ENCODE data around the gene PACSIN2.
"Not testable (repeated sequence)": the region's sequence is repeated elsewhere in the genome, so short reads cannot be mapped to it uniquely, and the experiment has no call there.

PACSIN2 gene

DNA sequence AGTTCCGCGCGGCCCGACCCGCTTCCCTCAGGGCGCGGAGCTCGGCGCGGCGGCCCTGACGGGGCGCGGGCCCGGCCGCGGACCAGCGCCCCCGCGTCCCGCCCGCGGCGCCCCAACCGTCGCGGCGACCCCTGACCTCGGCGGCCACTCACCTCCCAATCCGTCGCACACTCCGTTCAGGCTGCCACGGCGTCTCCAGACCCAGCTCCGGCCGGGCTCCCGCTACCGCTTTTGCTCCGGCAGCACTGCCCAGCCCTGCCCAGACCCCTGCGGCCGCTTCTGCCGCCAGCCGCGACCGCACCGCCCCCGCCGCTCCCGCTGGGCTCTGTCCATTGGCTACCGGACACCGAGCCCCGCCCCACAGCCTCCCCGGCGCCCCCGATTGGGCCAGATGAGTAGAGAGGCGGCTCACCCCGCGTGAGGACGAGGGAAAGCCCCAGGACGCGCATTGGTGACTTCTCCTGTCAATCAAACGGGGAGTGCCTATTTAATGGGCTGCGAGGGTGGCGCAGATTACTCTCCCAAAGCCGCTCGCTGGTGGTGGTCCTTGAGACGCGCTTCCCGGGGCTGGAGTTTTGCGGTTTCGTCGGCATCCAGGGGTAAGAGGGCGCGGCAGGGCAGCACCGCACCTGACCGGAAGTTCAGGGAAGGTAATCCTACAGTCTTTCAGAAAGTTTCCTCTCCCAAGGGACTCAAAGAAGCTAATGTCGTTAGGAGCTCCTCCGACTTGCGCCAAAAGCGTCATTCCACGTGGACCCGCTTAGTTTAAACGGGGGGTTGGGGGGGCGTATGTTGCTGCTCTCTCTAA lies at the start of gene PACSIN2:
TSS of gene PACSIN2 (minus strand) at position 281 of the 808 bp plus-strand sequence. CDS start 103,069 bp downstream, outside the sequence.
- DNase-seq (ENCODE audit: low spot score): peak; percentile 100

DNA sequence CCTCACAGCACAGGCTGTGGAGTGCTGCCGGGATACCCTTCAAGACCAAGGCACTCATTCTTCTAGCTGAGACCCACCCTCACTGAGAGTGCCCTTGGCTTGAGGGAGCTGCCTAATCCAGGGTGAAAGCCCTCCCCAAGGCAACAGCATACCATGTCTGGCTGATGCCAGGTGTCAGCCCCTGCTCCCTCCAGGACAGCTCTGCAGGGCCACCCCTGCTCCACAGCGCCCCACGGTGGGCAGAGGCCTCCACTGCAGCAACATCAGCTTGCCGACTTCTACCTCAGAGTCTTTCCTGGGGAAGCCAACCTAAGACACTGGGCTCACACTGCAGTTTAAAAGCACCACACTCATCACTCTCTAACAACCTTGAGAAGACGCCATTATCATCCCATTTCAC lies 45.2 kb upstream of the PACSIN2 start:
- peak; percentile 86 for DNase-seq (ENCODE audit: low spot score)

DNA sequence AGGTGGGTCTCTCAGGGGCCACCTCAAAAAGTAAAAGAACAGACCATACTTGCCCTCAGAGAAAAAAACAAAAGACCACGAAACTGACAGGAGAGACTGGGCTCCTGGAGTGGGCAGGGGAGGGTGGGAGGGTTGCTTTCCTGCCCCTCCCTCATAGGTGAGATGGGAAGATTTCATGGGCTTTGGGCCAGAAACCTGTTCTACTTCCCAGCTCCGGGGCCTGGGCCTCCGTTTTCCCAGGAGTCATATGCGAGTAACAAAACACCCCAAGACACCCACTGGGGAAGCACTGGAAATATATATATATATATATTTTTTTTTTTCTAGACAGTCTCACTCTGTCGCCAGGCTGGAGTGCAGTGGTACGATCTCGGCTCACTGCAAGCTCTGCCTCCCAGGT lies 42.7 kb upstream of the PACSIN2 start:
- DNase-seq (ENCODE audit: low spot score): no peak

- no peak for DNase-seq (ENCODE audit: low spot score)
These were observed 38.2 kb upstream of the PACSIN2 start for GRCh38 chr22:43053176-43053575.

GRCh38 chr22:43050995-43051394 lies 36.0 kb upstream of the PACSIN2 start:
- no peak for DNase-seq (ENCODE audit: low spot score)

GRCh38 chr22:43047605-43048004 lies 32.7 kb upstream of the PACSIN2 start:
- no peak for DNase-seq (ENCODE audit: low spot score)

- no peak for DNase-seq (ENCODE audit: low spot score)
These were observed 29.4 kb upstream of the PACSIN2 start for GRCh38 chr22:43044290-43044712.

- DNase-seq (ENCODE audit: low spot score): no peak
These were observed 27.3 kb upstream of the PACSIN2 start for GRCh38 chr22:43042101-43042780.

- DNase-seq (ENCODE audit: low spot score): no peak
These were observed 24.9 kb upstream of the PACSIN2 start for GRCh38 chr22:43039800-43040199.

DNA sequence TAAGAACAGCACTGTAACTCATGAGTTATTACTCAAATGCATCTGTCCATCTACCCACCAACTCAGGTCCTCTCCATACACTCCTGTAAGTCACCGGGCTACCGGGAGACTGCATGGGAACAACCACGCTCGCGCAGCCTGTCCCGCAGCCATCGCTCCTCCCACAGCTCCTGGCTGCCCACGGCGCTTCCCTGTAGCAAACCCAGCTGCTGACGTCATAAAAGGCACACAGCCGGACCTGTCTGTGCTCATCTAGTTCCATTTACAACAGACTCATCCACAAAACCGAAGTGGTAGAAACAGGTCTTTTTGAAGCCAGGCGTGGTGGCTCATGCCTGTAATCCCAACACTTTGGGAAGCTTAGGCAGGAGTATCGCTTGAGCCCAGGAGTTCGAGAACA lies 23.4 kb upstream of the PACSIN2 start:
- no peak for DNase-seq (ENCODE audit: low spot score)

DNA sequence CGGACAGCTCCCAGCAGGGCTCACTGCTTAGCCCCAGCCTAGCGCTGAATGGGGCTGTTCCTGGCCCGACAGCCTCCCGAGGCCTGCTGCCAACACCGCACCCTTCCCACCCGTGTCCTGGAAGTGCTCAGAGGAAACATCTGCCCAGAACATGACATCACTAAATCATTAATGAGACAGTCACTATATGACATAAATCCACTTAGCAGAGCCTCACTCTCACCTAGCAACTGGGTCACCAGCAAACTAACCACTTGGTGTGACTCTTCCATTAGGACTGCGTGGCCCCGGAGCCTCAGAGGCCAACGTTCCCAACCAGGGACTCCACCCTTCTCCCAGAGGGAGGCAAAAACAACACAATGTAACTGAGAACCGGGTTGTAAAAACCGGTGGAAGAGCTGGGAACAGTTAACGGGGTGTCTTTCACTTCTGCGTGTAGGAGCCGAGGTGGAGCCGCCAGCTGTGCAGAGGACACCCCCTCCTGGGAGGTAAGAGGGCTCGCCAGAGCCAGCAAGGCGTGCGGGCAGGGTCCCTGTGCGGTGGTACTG lies 21.4 kb upstream of the PACSIN2 start:
- DNase-seq (ENCODE audit: low spot score): no peak

DNA sequence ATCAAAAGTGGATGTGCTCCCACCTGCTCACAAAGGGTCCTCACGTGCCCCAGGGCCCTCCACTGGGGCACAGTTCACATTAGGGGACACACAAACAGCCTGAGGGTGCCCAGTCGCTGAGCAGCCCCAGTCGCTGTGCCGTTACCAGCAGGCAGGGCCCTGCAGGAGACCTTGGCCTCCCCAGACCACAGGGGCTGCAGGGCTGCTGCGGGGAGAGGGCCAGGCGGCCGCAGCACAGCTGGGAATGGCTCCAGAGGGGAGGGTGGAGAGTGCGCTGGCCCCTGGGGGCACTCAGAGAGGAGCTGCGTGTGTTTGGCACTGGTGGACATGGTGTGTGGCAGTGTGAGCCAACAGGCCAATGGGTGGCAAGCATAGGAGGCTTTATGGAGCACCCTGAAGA lies 20.3 kb upstream of the PACSIN2 start:
- no peak for DNase-seq (ENCODE audit: low spot score)

- no peak for DNase-seq (ENCODE audit: low spot score)
These were observed 16.7 kb upstream of the PACSIN2 start for GRCh38 chr22:43031617-43032016.

DNA sequence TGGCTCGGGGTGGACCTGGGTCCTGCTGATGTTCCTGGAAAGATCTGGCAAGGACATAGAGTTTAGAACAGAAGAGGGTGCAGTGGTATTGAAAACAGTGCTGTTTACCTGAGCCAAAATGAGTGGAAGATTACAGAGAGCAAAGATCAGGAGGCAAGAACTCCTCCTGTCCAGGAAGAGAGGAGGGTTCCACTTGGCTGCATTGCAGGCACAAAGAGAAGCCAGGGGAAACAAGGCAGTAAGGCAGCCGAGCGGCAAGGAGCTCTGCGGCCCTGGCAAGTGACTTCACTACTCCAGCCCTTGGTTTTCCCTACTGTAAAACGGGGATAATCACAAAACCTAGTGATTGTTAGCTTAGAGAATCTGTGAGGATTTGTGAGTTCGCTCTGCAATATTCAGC lies 3.7 kb upstream of the PACSIN2 start:
- DNase-seq (ENCODE audit: low spot score): no peak

DNA sequence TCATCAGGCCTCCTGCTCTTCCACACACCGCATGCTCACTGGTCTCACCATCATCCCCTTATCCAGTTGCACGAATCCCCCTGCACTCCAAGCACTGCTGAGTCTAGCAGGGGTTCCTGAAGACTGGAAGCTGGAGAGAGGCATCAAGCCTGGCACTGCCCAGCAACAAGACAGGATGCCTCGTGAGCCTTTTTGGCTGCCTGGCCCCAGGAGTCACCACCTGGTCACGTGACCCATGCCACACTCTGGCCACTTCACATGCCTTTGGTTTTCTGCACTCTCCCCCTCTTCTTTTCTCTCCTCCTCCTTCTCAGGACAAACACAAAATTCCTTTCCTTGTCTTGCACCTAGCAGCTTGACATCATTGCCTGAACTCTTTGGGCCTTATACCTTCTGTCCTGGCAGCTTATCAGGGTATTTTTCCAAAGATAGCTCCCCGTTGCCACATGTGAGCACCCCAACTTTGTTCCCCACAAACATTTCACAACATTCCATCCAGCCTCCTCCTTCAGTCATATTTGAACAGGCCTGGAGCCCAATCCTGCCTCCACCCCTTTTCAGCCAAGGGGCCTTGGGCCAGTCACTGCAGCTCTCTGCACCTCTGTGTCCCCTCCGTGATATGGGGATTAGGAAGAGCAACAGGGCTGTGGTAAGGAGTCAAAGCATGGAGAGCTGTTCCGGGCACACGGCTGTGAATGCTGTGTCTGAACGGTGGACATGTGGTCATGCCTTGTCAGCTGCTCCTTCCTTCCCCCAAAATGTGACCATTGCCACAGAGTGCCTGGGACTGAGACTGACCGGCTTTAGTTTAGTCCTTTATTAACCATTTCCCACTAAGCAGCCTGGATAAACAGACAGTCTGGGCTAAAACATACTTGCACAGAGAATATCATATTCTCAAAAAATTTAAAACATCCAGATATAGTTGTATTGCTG lies 2.8 kb upstream of the PACSIN2 start:
- DNase-seq (ENCODE audit: low spot score): no peak

DNA sequence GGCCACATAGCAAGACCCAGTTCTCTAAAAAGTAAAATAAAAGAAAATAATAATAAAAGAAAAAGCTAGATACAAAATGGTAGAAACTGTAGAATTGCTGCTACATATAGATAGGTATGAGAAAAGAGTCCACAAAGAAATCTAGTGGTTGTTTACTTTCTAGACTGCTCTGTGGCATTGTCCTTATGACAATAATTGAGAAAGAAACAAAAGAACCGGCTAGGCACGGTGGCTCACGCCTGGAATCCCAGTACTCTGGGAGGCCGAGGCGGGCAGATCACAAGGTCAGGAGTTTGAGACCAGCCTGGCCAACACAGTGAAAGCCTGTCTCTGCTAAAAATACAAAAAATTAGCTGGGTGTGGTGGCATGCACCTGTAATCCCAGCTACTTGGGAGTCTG lies 1.2 kb upstream of the PACSIN2 start:
- not testable (repeated sequence) for DNase-seq (ENCODE audit: low spot score)

- no peak for DNase-seq (ENCODE audit: low spot score)
These were observed 711 bp upstream of the PACSIN2 start for GRCh38 chr22:43015677-43016042.

DNA sequence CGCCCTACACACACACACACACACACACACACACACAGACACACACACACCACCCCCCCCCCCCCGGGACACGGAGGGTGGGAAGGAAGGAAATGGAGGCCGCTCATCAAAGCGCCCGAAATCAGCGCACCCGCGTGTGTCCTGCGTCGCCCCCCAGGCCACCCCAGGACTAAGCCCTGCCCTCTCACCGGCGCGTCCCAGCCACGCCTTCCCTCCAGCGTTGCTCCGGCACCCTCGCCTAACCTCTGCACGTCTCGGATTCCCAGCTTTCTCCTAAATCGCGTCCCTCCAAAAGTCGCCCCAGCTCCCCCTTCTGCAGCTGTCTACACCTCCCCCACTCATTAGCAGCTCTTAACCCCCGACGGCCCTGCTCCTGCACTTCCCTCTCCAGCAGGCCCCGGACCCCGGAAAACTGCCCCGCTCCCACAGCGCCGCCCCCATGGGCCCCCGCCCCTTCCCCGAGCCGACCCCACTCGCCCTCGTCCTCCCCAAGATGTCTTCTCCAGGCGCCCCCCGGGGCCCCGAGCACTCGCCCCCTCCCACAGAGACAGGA lies 557 bp downstream of the PACSIN2 start:
- DNase-seq (ENCODE audit: low spot score): peak; percentile 79

- no peak for DNase-seq (ENCODE audit: low spot score)
These were observed 1.3 kb downstream of the PACSIN2 start for GRCh38 chr22:43013355-43014315.

- DNase-seq (ENCODE audit: low spot score): no peak
These were observed 2.6 kb downstream of the PACSIN2 start for GRCh38 chr22:43012390-43012789.

GRCh38 chr22:43011079-43011478 lies 3.9 kb downstream of the PACSIN2 start:
- DNase-seq (ENCODE audit: low spot score): no peak

All from ecto neural progenitor cell (in vitro differentiated cells).